ENCODE results near the gene DSC2. TPM values are rescaled to one million over a fixed set of nuclear protein-coding genes. Genes with fewer than 3 reads are reported as not detected.

Gene DSC2
- total RNA-seq, 1 experiment from 2014 or later = 22.7 TPM

GRCh38 chr18:31093880-31094279 lies 8.3 kb downstream of the DSC2 start:
- H3K4me3 Mint-ChIP-seq (ENCODE audit: unreplicated experiment) = no peak overlapping the region
- no peaks in the 10 kb centered on the region for H3K27me3 Mint-ChIP-seq (ENCODE audit: insufficient read depth, unreplicated experiment)
- POLR2A ChIA-PET = interaction anchor here (0.6 kb wide), 1 partner anchor 25 kb away, joined by 4 read pairs; no protein-coding TSS in a partner anchor
- Histone ChIP-seq H3K36me3 (ENCODE audit: control insufficient read depth, insufficient read depth, low read length) (no peaks in the 10 kb centered on the region; the same call in 1 of the 2 replicates), H3K27me3 (replicated peaks; ENCODE audit: control insufficient read depth, insufficient read depth, low read length) (no peaks in the 10 kb centered on the region), H3K4me1 (no peaks in the 10 kb centered on the region), H3K4me3 (ENCODE audit: low read depth, low read length) (no peak overlapping the region), H3K9me3 (no peaks in the 10 kb centered on the region)
- no peak overlapping the region for H3K27ac Mint-ChIP-seq (ENCODE audit: unreplicated experiment)
- H3K9me3 Mint-ChIP-seq (ENCODE audit: unreplicated experiment) = no peaks in the 10 kb centered on the region
- no peak for TF ChIP-seq CTCF (IDR thresholded peaks at IDR 0.05; ENCODE audit: insufficient read depth in 1 of 2, low read depth in 1 of 2, low read length in 1 of 2, severe bottlenecking in 1 of 2, unreplicated experiment in 1 of 2)
- no peak for DNase-seq
- CTCF ChIA-PET = no interaction called here
- no TSS peak for BruUV-seq (replicated peaks)
- H3K36me3 Mint-ChIP-seq (ENCODE audit: insufficient read depth, unreplicated experiment) = peaks cover 25% of the 10 kb centered on the region
- peaks cover 20% of the 10 kb centered on the region for H3K4me1 Mint-ChIP-seq (ENCODE audit: low read depth, unreplicated experiment)
- intact Hi-C loops (cut with micrococcal nuclease; ENCODE audit: unreplicated experiment) = no loop called here

GRCh38 chr18:31093294-31093693 lies 8.9 kb downstream of the DSC2 start:
- H3K27ac Mint-ChIP-seq (ENCODE audit: unreplicated experiment) = no peak overlapping the region
- BruUV-seq (replicated peaks) = no TSS peak
- no peaks in the 10 kb centered on the region for H3K9me3 Mint-ChIP-seq (ENCODE audit: unreplicated experiment)
- H3K4me1 Mint-ChIP-seq (ENCODE audit: low read depth, unreplicated experiment) = peaks cover 18% of the 10 kb centered on the region
- H3K4me3 Mint-ChIP-seq (ENCODE audit: unreplicated experiment) = no peak overlapping the region
- no peak for DNase-seq
- intact Hi-C loops (cut with micrococcal nuclease; ENCODE audit: unreplicated experiment) = no loop called here
- peaks cover 25% of the 10 kb centered on the region for H3K36me3 Mint-ChIP-seq (ENCODE audit: insufficient read depth, unreplicated experiment)
- TF ChIP-seq CTCF (IDR thresholded peaks at IDR 0.05; ENCODE audit: insufficient read depth in 1 of 2, low read depth in 1 of 2, low read length in 1 of 2, severe bottlenecking in 1 of 2, unreplicated experiment in 1 of 2) = no peak
- no peaks in the 10 kb centered on the region; the same call in 1 of the 2 replicates for H3K36me3 ChIP-seq (ENCODE audit: control insufficient read depth, insufficient read depth, low read length)
- ChIA-PET CTCF (no interaction called here), POLR2A (interaction anchor here (0.6 kb wide), 1 partner anchor 24 kb away, joined by 4 read pairs; no protein-coding TSS in a partner anchor)
- H3K4me3 ChIP-seq (ENCODE audit: low read depth, low read length) = no peak overlapping the region
- H3K27me3 ChIP-seq (replicated peaks; ENCODE audit: control insufficient read depth, insufficient read depth, low read length) = no peaks in the 10 kb centered on the region
- no peaks in the 10 kb centered on the region for H3K4me1 ChIP-seq
- no peaks in the 10 kb centered on the region for H3K9me3 ChIP-seq
- H3K27me3 Mint-ChIP-seq (ENCODE audit: insufficient read depth, unreplicated experiment) = no peaks in the 10 kb centered on the region

- Mint-ChIP-seq H3K4me3 (ENCODE audit: unreplicated experiment) (no peak overlapping the region), H3K27ac (ENCODE audit: unreplicated experiment) (no peak overlapping the region), H3K36me3 (ENCODE audit: insufficient read depth, unreplicated experiment) (peaks cover 19% of the 10 kb centered on the region), H3K4me1 (ENCODE audit: low read depth, unreplicated experiment) (peaks cover 18% of the 10 kb centered on the region), H3K27me3 (ENCODE audit: insufficient read depth, unreplicated experiment) (no peaks in the 10 kb centered on the region), H3K9me3 (ENCODE audit: unreplicated experiment) (no peaks in the 10 kb centered on the region)
- Histone ChIP-seq H3K4me3 (ENCODE audit: low read depth, low read length) (no peak overlapping the region), H3K9me3 (no peaks in the 10 kb centered on the region), H3K4me1 (no peaks in the 10 kb centered on the region), H3K36me3 (ENCODE audit: control insufficient read depth, insufficient read depth, low read length) (no peaks in the 10 kb centered on the region; the same call in 1 of the 2 replicates), H3K27me3 (replicated peaks; ENCODE audit: control insufficient read depth, insufficient read depth, low read length) (no peaks in the 10 kb centered on the region)
- CTCF ChIA-PET = no interaction called here
- POLR2A ChIA-PET = no interaction called here
- intact Hi-C loops (cut with micrococcal nuclease; ENCODE audit: unreplicated experiment) = no loop called here
- no TSS peak for BruUV-seq (replicated peaks)
- no peak for TF ChIP-seq CTCF (IDR thresholded peaks at IDR 0.05; ENCODE audit: insufficient read depth in 1 of 2, low read depth in 1 of 2, low read length in 1 of 2, severe bottlenecking in 1 of 2, unreplicated experiment in 1 of 2)
- no peak for DNase-seq
Observed at GRCh38 chr18:31091350-31091749, 10.9 kb downstream of the DSC2 start.
